HPDE6-E6E7 (cell line): ENCODE measurements around the gene PLCB1.
"Not testable (repeated sequence)": the region's sequence is repeated elsewhere in the genome, so short reads cannot be mapped to it uniquely, and the experiment has no call there.

ENCODE experiments used
- DNase-seq: peaks from one replicate; pipeline ENCODE4 v3.0.0; 2011; ENCODE audit warnings: missing footprints; ENCODE audit errors: extremely low spot score

Gene PLCB1

DNA sequence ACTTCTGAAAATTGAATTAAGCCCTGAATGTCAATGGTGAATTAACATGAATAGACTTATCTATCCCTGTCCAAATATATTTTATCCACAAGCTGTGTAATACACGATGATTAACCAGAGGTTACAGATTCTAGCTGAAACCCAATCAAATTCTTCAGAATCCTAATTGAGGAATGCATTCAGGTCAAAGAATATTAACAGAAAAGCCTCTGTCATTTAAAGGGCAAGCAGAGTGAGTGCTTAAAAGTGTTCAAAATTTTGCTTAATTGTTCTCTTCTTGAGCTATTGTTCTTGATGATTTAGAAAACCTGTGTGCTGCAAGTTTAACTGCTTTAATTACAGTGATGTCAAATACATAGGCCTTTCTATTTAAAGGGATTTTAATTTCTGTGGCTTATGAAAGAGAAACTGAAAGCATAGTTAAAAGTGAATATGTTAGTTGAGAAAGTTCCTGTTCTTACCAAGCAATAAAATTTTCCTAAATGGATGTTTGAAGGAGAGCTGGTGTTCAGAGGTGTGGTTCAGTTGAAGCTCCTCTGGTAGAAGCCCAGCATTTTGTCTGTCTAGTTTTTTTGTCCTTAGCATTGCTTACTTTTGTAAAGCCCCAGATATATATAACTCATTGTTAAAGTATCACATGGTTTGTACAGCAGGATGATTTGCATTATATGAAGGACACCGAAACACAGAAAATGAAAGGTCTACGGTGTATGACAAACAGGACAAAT lies 470.5 kb downstream of the PLCB1 start:
- DNase-seq: no peak

DNA sequence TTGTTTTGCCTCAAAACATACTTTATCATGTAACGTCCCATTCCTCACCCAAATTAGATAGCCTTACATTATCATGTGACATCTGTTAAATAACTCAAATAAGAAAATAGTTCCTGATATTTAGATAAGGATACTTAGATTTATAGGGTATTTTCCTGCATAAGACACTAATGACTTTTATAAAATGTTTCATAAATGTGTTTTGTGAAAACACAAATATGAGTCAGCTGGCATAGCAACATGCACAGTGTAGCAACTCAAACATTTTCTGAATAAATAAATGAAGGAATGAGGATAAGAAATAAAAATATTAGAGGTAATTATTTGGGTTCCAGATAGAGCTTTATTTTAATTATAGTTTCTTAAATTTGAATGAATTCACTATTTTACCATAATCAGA lies 476.4 kb downstream of the PLCB1 start:
- no peak for DNase-seq

DNA sequence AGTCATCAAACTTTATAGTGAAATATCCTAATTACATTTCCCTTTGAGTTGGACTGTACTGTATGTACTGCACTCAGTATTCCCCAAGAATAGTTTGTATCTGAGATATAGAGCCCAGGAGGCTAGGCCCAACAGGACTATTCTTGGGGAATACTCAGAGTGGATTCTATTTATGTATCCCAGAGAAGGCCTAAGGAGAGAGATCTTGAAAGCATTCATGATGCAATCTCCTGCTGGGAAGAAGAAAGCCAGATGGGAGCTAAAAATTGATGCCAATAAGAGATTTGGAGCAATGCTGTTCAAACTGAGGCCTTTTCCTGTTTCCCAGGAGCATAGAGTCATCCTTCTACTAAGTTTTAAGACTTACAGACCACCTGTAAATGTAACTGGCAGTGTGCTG lies 484.7 kb downstream of the PLCB1 start:
- no peak for DNase-seq

DNA sequence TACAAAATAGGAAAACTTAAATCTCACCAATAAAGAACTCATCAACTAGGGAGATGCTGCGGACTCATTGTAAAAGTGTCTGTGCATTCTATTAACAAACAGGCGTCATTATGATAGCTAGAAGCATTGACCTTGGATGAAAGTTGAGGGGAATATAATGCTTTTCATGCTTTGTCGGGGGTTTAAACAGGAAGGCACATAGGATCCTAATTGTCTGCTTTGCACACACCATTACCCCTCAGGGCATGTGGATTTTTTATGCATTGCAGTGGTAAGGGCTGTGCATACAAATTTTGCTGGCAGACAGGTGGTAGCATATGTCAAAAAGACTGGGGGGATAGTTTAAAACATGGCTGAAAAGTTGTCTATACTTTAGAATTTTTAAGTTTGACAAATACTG lies 488.9 kb downstream of the PLCB1 start:
- no peak for DNase-seq

DNA sequence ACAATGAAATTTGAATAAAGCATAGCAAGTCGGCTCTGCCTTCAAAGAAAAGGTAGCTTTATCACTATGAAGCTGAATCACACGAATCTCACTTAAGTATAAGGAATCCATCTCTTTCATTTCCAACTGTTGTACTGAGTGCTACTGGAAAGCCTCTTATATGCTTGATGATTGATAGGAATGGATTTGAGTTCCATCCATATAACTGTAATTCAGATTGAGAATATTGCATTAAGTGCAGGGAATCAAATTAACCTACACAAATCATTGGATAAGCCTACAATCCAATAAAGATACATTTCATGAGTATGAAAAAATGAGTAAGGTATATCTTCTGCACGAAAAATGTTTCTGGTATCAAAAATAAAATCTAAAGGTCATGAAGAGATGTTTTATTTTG lies 492.0 kb downstream of the PLCB1 start:
- no peak for DNase-seq

DNA sequence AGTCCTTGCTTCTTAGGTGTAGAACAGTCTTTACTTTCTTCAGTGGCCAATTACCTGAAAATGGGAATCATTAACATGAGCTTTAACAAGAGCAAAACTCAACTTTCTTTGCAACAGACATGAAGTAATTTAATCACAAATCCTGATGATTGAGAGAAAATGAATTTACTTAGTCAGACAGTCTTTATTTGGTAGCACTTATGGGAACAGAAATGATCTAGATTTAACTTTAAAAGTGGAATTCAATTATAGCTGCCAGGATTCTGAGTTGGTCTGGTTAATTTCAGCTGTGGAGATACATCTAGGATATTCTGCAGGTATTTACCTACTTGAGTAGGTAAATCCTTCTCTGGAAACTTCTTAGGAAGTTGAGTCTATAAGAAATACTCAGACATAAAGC lies 492.6 kb downstream of the PLCB1 start:
- DNase-seq: no peak

DNA sequence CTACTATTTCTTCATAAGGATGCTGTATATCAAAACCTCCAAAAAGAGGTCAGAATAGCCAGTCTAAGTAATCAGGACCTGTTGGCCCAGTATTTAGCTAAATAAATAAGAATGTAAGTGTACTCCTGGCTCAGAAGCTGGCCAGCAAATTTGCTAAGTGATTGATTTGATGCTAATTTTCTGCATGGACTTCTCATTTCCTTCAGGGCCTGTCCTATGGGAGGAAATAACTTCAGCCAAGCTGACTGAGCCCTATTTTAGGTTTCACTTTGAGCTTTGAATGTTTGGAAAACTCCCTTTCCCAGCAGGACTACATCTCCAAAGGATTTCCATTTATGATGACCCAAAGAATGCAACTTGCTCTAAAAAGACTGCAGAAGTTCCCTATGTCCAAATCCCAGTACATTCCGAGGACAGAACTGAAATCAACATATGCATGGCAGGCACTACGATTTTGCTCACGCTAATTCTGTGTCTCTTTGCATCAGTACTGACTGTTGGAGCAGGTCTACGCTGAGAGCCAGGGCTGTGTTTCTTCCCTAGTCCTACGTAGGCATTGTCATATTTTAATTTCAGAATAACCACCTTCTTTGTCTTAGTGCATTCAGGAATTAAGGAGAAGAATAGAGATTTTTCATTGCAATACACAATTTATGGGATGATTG lies 495.4 kb downstream of the PLCB1 start:
- no peak for DNase-seq

DNA sequence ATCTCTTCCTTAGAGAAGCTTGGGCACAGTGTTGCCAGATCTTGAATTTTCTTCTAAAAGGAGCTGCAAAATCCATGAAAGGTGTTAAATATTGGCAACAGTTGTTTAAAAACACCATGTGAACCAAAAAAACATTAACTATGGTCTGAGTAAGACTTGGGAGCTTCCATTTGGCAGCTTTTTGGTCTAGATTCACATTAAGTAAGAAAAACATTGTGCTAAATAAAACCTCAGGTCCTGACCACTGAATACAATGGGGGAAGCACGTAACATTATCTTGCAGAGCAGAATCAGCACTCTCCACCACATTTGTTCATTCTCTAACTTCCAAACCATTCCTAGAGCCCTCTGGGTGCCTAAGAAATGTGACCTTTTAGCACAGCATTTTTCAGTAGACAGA lies 499.2 kb downstream of the PLCB1 start:
- no peak for DNase-seq

DNA sequence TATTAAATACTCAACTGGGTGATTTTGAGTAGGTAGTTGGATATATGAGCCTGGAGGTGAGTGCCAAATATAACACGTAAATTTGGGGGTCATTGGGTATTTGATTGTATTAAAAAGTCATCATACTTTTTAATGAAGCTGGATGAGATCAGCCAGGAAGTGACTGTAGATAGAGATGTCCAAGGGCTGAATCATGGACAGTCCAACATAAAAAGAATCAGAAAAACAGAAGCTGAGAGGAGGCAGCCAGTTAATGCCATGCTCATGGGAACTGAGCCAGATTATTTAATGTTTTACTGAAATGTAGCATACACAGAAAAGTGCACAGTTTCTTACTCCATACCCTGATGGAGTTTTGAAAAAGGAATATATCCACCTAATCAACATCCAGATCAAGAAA lies 501.3 kb downstream of the PLCB1 start:
- DNase-seq: no peak

DNA sequence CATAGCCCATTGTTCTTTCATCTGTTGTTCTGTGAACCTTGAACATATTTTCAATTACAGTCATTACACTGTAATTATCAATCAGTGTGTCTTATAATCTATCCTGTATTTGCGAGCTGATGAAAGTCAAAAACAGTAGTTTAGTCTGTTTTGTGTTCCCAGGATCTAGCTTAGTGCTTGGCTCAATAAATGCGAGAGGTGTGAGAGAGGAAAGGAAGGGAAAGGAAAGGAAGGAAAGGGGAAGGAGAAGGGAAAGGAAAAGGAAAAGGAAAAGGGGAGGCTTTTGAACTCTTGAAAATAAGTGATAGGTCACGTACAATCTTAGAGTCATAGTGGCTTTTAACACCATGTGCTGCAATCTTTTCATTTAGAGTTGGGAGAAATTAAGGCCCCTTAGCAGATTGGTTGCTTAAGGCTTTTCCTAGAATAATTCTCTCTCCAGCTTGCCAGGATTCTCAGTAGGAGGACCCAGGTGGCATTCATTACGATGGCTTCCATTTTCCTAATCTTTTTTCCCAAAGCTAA lies 503.0 kb downstream of the PLCB1 start:
- no peak for DNase-seq

DNA sequence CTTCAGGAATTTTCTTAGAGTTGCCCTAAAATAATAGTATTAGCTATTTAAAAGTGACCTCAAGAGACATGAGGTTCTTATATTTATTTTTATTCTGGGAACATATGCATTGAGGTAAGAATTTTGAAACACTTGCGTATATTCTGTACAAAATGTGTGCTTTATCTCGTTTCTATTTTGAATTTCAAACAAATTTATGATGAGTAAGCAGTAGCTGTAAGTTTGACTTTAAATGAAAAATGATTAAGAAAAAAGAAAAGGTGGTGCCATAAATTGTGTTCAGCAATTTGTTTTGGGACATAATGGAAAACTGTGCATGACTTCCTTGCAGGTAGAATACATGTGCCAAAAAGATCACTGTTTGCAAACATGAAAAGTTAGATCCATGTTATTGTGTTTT lies 503.8 kb downstream of the PLCB1 start:
- DNase-seq: no peak

DNA sequence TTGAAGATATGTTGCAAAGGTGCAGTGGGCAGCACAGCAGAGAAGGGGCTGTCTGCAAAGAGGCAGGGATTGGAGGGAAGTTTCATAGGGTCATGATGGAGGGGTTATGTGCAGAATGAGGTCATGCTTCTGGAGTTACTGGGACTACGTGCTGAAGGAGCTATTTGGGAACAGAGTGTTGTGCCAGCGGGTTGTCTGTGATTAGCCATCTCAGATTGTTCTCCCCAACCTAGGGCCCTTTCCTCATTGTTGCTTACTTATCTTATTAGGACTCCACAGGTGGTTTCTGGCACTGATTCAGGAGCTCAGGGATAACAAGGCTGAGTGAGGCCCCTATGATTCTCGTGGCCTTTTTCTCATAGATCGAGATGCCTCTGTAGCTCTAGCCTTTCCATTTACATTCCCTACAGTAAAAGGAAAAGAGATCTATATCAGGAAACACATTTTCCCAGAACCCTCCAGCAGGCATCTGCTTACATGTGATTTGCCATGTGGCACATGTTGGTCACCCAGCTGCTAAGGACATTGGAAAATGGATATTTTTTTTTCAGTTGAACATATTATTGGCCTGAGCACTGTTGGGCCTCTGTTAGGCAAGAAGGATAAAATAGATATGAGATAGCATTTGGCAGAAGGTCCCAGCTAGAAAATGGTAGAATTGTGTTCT lies 507.2 kb downstream of the PLCB1 start:
- no peak for DNase-seq

DNA sequence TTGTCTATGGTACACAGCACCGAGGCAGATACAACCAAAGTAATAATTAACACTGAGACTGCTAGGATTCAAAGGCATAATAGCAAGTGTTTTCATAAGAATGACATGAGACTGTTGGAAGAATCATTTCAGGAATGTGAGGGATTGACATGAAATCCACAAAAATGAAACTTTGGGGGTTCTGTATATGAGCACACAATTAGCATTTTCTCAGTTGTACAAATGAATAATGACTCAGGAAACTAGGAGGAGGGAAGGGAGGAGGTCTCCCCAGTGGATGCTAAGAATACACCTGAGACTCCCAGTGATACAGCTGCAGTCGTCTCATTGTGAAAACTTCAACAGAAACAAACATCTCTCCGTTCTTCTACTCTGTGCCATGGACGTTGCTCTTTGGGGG lies 508.4 kb downstream of the PLCB1 start:
- no peak for DNase-seq

DNA sequence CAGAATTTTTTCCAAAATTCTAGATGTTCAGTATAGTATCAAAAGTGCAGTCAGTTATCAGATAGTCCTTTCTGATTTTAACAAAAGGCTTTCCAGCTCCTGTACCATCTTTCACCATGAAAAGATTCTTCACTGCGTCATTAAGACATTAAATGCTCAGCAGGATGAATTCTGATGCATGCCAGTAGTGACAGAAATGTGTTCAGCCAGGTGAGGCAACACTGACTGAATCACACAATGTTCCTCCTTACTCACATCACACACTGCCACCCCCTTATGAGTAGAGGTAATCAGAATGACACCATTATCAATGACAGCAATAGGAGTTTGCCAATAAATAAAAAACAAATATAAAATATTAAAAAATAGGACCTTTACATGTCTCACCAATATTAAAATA lies 510.2 kb downstream of the PLCB1 start:
- no peak for DNase-seq

DNA sequence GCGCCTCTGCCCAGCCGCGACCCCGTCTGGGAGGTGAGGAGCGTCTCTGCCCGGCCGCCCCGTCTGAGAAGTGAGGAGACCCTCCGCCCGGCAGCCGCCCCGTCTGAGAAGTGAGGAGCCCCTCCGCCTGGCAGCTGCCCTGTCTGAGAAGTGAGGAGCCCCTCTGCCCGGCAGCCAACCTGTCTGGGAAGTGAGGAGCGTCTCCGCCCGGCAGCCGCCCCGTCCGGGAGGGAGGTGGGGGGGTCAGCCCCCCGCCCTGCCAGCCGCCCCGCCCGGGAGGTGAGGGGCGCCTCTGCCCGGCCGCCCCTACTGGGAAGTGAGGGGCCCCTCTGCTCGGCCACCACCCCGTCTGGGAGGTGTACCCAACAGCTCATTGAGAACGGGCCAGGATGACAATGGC lies 512.4 kb downstream of the PLCB1 start:
- not testable (repeated sequence) for DNase-seq

DNA sequence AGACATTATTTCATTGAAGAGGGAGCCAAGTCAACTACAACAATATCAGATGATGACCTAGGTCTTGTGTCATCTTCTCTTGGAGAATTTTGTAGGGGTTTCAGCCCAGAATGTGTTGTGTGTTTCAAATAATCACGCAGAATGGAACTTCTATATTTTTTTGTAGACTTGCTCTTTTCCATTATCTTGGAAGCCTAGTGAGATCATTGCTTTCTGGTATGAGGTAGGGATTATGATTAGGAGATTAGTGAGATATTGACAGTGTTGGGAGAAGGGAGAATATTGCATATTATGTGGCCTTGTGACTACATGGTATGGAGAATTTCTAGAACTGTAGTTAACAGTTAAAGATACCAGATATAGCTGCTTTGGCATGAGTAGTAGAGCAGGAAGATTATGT lies 513.3 kb downstream of the PLCB1 start:
- DNase-seq: no peak

DNA sequence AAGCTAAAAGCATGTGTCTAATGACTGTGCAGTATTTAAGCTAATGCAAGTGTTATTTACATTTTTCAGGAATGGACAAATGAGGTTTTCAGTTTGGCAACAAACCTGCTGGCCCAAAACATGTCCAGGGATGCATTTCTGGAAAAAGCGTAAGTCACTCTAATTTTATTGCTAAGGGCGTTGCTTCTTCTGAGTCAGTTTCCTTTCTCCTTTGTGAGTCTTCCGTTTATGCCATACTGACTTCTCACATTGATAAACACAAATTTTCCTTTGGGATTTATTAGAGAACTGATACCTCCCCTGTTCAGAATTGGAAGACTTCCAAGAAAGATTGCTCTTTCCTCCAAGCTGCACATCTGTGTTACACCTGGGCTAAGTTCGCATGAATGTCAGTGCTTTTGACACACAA lies 514.0 kb downstream of the PLCB1 start:
- DNase-seq: peak; percentile 3

DNA sequence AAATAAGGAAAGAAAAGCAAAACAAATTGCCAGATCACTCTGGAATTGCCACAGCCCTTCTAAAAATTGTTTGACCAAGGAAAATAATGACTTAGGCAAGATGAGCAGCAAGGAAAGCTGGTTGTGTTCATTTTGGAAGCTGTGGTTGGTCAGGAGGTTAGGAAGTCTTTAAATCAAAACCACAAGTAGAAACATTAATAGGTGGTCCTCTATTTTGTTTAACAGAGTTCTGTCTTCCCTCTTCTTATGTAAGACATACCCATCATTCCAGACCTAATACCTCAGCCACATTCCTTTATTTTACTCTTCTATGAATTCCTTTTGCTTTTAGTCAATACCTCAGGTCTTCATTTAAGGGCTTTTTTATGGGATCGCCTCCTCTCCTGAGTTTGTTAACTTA lies 514.6 kb downstream of the PLCB1 start:
- no peak for DNase-seq

DNA sequence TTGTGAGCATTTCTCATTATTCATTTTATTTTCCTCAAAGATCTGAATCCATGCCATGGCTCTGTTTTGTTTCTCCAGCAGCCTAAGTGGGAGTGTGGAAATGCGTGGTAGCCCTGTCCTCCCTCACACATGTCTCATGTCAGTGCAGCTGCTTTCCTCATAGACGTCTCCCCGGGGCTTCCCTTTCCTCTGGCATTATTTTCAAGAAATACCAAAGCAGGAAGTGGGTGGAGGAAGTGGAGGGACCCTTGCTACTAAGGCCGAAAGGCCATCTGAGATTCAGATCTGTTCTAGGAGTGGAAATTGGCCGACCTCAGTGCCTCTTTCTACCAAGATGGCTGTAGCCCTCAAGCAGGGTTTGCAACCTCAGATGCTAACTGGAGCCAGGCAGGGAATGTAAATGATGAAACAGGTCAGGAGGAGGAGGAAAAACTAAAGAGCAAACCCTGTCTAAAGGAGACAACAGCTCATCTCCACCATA lies 515.9 kb downstream of the PLCB1 start:
- DNase-seq: no peak

DNA sequence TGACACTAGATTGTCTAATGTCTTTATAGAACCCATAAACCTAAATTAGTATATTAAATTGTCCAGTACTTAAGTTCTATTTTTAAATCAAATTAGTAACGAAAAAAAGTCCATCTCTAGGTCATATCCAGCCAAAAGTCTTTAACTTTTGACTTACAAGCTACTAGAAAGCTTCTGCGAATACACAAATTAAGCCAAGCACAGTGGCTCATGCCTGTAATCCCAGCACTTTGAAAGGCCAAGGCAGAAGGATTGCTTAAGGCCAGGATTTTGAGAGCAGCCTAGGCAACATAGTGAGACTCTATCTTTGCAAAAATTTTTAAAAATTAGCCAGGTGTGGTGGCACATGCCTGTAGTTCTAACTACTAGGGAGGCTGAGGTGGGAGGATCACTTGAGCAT lies 516.4 kb downstream of the PLCB1 start:
- no peak for DNase-seq

DNA sequence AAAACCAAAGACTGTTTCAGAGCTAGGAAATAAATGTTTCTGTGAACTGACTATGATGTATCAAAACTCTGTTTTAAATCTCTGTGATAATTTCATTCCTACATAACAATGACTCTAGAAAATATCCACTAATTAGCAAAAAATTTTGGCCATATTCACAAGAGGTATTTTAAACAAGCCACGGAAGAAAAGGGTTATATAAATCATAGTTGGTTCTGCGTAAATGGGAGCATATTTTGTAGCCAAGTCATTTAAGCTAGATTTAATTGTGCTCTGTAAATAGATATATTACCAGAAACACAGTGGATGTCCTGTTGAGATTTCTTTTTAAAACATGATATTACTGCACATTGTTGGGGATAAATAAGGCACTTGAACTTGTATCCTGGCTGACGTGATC lies 520.3 kb downstream of the PLCB1 start:
- DNase-seq: no peak

DNA sequence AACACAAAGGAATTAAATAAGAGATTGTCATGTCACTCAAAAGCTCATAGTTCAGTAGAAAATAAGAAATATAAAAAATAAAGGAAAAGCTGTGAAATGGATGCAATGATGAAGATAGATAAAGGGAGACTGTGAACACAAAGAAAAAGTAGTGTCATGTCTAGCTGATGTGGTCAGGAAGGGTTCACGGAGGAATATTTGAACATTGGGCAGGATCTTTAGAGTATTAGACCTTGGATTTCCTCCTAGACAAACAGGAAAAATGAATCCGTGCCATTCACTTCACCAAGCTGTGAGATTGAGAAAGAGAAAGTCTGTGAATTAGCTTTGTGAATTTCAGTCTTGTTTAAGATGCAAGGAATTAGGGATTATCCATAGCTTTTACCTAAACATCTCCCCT lies 522.4 kb downstream of the PLCB1 start:
- no peak for DNase-seq

DNA sequence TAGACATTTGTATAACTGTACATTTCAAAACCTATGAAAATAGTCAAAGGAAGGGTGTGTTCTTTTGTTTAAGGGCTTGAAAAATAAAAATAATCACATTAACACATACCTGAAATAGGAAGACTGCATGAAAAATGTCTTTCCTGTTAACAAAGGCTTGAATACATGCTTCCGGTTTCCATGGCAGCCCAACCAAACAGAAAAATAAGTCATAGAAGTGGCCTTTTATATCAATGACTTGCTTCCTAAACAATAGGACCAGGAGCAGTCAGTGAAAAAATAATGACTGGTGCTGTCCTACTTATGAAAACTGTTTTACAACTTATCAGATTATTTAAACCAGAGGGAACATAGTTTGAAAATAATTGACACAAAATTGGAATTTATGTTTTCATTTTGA lies 524.3 kb downstream of the PLCB1 start:
- DNase-seq: no peak
